ENCODE results near the gene PCSK9. TPM values are rescaled to one million over a fixed set of nuclear protein-coding genes. Genes with fewer than 3 reads are reported as not detected.

The PCSK9 gene
- total and polyA plus RNA-seq, 2 of the 13 experiments (the other 11 are each of a cell fraction or from before 2014, with no cell fraction given), result 33.3 to 80.5 TPM

- TF ChIP-seq, protein P1, sequence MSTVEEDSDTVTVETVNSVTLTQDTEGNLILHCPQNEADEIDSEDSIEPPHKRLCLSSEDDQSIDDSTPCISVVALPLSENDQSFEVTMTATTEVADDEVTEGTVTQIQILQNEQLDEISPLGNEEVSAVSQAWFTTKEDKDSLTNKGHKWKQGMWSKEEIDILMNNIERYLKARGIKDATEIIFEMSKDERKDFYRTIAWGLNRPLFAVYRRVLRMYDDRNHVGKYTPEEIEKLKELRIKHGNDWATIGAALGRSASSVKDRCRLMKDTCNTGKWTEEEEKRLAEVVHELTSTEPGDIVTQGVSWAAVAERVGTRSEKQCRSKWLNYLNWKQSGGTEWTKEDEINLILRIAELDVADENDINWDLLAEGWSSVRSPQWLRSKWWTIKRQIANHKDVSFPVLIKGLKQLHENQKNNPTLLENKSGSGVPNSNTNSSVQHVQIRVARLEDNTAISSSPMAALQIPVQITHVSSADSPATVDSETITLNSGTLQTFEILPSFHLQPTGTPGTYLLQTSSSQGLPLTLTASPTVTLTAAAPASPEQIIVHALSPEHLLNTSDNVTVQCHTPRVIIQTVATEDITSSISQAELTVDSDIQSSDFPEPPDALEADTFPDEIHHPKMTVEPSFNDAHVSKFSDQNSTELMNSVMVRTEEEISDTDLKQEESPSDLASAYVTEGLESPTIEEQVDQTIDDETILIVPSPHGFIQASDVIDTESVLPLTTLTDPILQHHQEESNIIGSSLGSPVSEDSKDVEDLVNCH (CRISPR knock-in tag; IDR thresholded peaks at IDR 0.05), result no peak
- no peak for TF ChIP-seq ZNF7 (CRISPR knock-in tag; IDR thresholded peaks at IDR 0.05)
Observed at GRCh38 chr1:55054396-55054795, 15.0 kb downstream of the PCSK9 start (continued).

- WGBS (ENCODE audit: low lambda C conversion rate), result 71% methylated on average over 6 of the region's 12 CpGs
- TF ChIP-seq RORA (CRISPR knock-in tag; IDR thresholded peaks at IDR 0.05), result no peak
- peak; percentile 19; the same call in 1 of the 2 replicates for TF ChIP-seq CEBPB (IDR thresholded peaks at IDR 0.05; ENCODE audit: borderline replicate concordance, low read depth, low read length)
- Histone ChIP-seq H2AFZ (ENCODE audit: low read length) (no peak overlapping the region), H3K79me2 (ENCODE audit: insufficient read depth, low read length) (no peaks in the 10 kb centered on the region), H3K9me3 (ENCODE audit: low read length) (no peaks in the 10 kb centered on the region), H3K4me2 (ENCODE audit: low read depth, low read length) (no peak overlapping the region), H4K20me1 (ENCODE audit: insufficient read depth, low read length) (peaks cover 3% of the 10 kb centered on the region; the same call in 1 of the 2 replicates), H3K36me3 (replicated peaks in 1 of 2; ENCODE audit: control insufficient read depth in 1 of 2, insufficient read depth in 2 of 2, low read length in 2 of 2) (peaks cover 4 to 54% of the 10 kb centered on the region in 2 experiments; a peak in 4 of 5 replicates), H3K4me1 (ENCODE audit: insufficient read depth, low read length) (peaks cover 32% of the 10 kb centered on the region), H3K9ac (ENCODE audit: insufficient read depth, low read depth, low read length) (no peak overlapping the region), H3K4me3 (replicated peaks in 1 of 3; ENCODE audit: insufficient read depth in 1 of 3, low read depth in 2 of 3, low read length in 3 of 3) (no peak overlapping the region), H3K27ac (ENCODE audit: extremely low read length, insufficient read depth, low read length) (no peak overlapping the region), H3K27me3 (ENCODE audit: control insufficient read depth in 1 of 2, insufficient read depth in 2 of 2, low read length in 2 of 2) (no peaks in the 10 kb centered on the region)
- in situ Hi-C loops (cut with HindIII; ENCODE audit: extremely low pct_ligation_motif_present, low pct_unique_long_range_greater_than_20kb), result no loop called here
- no peak for FAIRE-seq
- intact Hi-C loops (cut with micrococcal nuclease; ENCODE audit: unreplicated experiment), result no loop called here
- no peak for DNase-seq (ENCODE audit: low spot score)
- BruUV-seq (replicated peaks), result no TSS peak
- no peak for ATAC-seq
- POLR2A ChIA-PET, result interaction anchor here (1.0 kb wide), 1 partner anchor 10 kb away, joined by 4 read pairs; no protein-coding TSS in a partner anchor
- CTCF ChIA-PET (ENCODE audit: low intra/inter-chr PET ratio, low total read pairs), result no interaction called here
Observed at GRCh38 chr1:55055084-55055882, 15.9 kb downstream of the PCSK9 start.
